A673 (cell line): Measurements from ENCODE around the gene INO80C. TPM values are rescaled to one million over a fixed set of nuclear protein-coding genes. Genes with fewer than 3 reads are reported as not detected.

ENCODE experiments used
- BruUV-seq: library from RNA; stranded (reverse); fragments of 400-500 nt; replicated peaks from 2 replicates; lab custom pipeline; 2021; lab: Mats Ljungman, UMichigan
- CTCF ChIA-PET: fragments of 300-600 bp; sonication (Branson Sonifier 250); formaldehyde crosslinking; loops from one replicate; lab custom pipeline; 2022; ENCODE audit warnings: antibody characterized with exemption; lab: Charles Lee
- POLR2A ChIA-PET: fragments of 300-600 bp; sonication (Branson Sonifier 250); formaldehyde crosslinking; loops from one replicate; lab custom pipeline; 2022; ENCODE audit warnings: antibody characterized with exemption; ENCODE audit not compliant: low non-redundant PET; lab: Charles Lee
- DNase-seq: peaks from one replicate; pipeline ENCODE4 v3.0.0-alpha.2; 2015; ENCODE audit warnings: low spot score
- H3K27ac ChIP-seq: fragments of 200-600 bp; sonication (generic); 2 replicates; pipeline ENCODE4 v1.5.1; 2016; ENCODE audit warnings: mixed run types, low read depth, mild to moderate bottlenecking, mixed read lengths, antibody characterized with exemption, low read length; ENCODE audit not compliant: poor library complexity, severe bottlenecking
- H3K27me3 ChIP-seq: fragments of 200-600 bp; sonication (generic); replicated peaks from 2 replicates; pipeline ENCODE4 v1.6.1; 2017; ENCODE audit warnings: mixed run types, low read depth, mild to moderate bottlenecking, mixed read lengths, antibody characterized with exemption, low read length; ENCODE audit not compliant: insufficient read depth, poor library complexity
- H3K36me3 ChIP-seq: fragments of 200-600 bp; sonication (generic); 2 replicates; pipeline ENCODE4 v1.6.1; 2016; ENCODE audit warnings: mixed run types, mild to moderate bottlenecking, mixed read lengths, antibody characterized with exemption, low read length; ENCODE audit not compliant: insufficient read depth, poor library complexity, severe bottlenecking
- H3K4me1 ChIP-seq: fragments of 200-600 bp; sonication (generic); 2 replicates; pipeline ENCODE4 v1.6.1; 2017; ENCODE audit warnings: mixed run types, mild to moderate bottlenecking, mixed read lengths, antibody characterized with exemption, low read length; ENCODE audit not compliant: insufficient read depth, poor library complexity, severe bottlenecking
- H3K4me3 ChIP-seq: fragments of 200-600 bp; sonication (generic); 2 replicates; pipeline ENCODE4 v1.5.1; 2016; ENCODE audit warnings: low read depth, mixed run types, mild to moderate bottlenecking, mixed read lengths, low read length; ENCODE audit not compliant: poor library complexity, severe bottlenecking
- H3K9me3 ChIP-seq: fragments of 200-600 bp; sonication (generic); 2 replicates; pipeline ENCODE4 v1.6.1; 2016; ENCODE audit warnings: mixed run types, low read depth, mild to moderate bottlenecking, mixed read lengths, antibody characterized with exemption, low read length; ENCODE audit not compliant: poor library complexity, severe bottlenecking
- CTCF ChIP-seq: fragments of 300-800, 200-600 bp; sonication (generic); conservative IDR thresholded peaks from 2 replicates; pipeline ENCODE4 v1.5.1; 2017; ENCODE audit warnings: low read depth, mild to moderate bottlenecking, antibody characterized with exemption, low read length, moderate library complexity, mixed read lengths
- EZH2 ChIP-seq: fragments of 200-600 bp; sonication (generic); IDR thresholded peaks from 2 replicates; pipeline ENCODE4 v1.6.1; 2017; ENCODE audit warnings: borderline replicate concordance, low read depth, mild to moderate bottlenecking, mixed read lengths, antibody characterized with exemption, low read length; ENCODE audit not compliant: poor library complexity, severe bottlenecking
- intact Hi-C: fragments of 100-400 bp; cut with micrococcal nuclease; formaldehyde crosslinking; loops from one replicate; pipeline ENCODE4 v1.10.0; 2022; ENCODE audit not compliant: unreplicated experiment
- total RNA-seq: library from RNA; stranded (reverse); gene quantifications from 2 replicates; pipeline ENCODE4 v1.2.3, GENCODE V29; 2021

Gene INO80C
- total RNA-seq, 1 experiment from 2014 or later: 36.6 TPM

- CTCF ChIA-PET: no interaction called here
- H3K4me1 ChIP-seq: peaks cover 9% of the 10 kb centered on the region
- no peak overlapping the region for H3K4me3 ChIP-seq
- no peaks in the 10 kb centered on the region for H3K36me3 ChIP-seq
- H3K27ac ChIP-seq: no peak overlapping the region
- no peaks in the 10 kb centered on the region for H3K27me3 ChIP-seq
- H3K9me3 ChIP-seq: no peaks in the 10 kb centered on the region
- no peak for DNase-seq
- intact Hi-C loops: no loop called here
- TF ChIP-seq CTCF: no peak
- no peak for TF ChIP-seq EZH2
- no TSS peak for BruUV-seq
- POLR2A ChIA-PET: interaction anchor here (0.6 kb wide), 1 partner anchor 1066 kb away, joined by 17 read pairs; no protein-coding TSS in a partner anchor
Measured at GRCh38 chr18:35522130-35522959, 24.6 kb upstream of the INO80C start.

DNA sequence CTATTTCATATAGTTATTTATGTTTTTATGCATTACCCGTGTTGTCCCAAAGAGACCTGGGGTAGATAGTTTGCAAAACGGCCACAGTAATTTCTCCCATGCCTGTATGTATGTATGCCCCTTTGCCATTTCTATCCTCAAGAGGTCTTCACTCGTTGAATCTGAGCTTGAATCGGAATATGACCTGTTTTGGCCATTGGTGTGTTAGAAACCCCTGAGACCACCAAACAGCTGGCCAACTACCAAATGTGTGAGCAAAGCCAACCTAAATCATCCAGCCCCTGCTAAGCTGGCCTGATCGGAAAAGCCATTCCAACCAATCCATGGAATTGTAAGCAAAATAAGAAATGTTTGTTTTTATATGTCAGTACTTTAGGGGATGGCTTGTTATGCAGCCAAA lies 23.4 kb upstream of the INO80C start:
- BruUV-seq: no TSS peak
- H3K27me3 ChIP-seq: no peaks in the 10 kb centered on the region
- ChIA-PET CTCF (no interaction called here), POLR2A (no interaction called here)
- H3K27ac ChIP-seq: no peak overlapping the region
- DNase-seq: no peak
- intact Hi-C loops: no loop called here
- H3K4me3 ChIP-seq: no peak overlapping the region
- no peaks in the 10 kb centered on the region for H3K9me3 ChIP-seq
- H3K4me1 ChIP-seq: peaks cover 2% of the 10 kb centered on the region
- H3K36me3 ChIP-seq: no peaks in the 10 kb centered on the region
- no peak for TF ChIP-seq CTCF
- no peak for TF ChIP-seq EZH2

- H3K9me3 ChIP-seq: no peaks in the 10 kb centered on the region
- CTCF ChIA-PET: no interaction called here
- no TSS peak for BruUV-seq
- intact Hi-C loops: no loop called here
- H3K4me3 ChIP-seq: no peak overlapping the region
- no peak overlapping the region for H3K27ac ChIP-seq
- POLR2A ChIA-PET: no interaction called here
- no peaks in the 10 kb centered on the region for H3K27me3 ChIP-seq
- H3K36me3 ChIP-seq: no peaks in the 10 kb centered on the region
- peaks cover 12% of the 10 kb centered on the region for H3K4me1 ChIP-seq
- DNase-seq: no peak
- no peak for TF ChIP-seq EZH2
- TF ChIP-seq CTCF: no peak
Measured at GRCh38 chr18:35519148-35519899, 21.6 kb upstream of the INO80C start.
